ENCODE measurements around the gene DNAH1.

Gene DNAH1

DNA sequence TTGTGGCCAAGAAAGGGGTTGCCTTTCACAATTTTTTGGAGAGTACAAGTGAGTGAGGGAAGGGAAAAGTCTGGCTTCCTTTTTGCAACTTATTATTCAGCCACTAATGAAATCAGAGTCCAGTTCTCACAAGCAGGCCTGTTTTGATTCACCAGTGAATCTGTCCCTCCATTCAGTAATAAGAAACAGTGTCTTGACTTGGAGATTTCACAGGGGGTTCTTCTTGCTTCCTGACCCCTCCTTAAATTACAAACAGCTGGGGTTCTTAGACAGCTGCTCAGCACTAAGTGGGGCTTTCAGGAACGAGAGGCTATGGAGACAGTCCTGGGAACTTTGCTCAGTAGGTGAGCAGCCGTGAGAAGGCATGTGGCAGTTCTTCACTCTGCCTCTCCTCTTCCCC lies 104.3 kb downstream of the DNAH1 start:
- peaks cover 3 to 4% of the 10 kb centered on the region in 2 donors for H3K36me3 ChIP-seq (ENCODE audit: control insufficient read depth in 1 of 2, insufficient read depth in 2 of 2, low read length in 2 of 2)
- no peak overlapping the region for H3K27ac ChIP-seq (ENCODE audit: low read length)
- no peaks in the 10 kb centered on the region for H3K27me3 ChIP-seq (ENCODE audit: low read depth, low read length)
- no peaks in the 10 kb centered on the region for H3K9me3 ChIP-seq (ENCODE audit: control insufficient read depth in 1 of 2, low read length in 2 of 2)
- no peaks in the 10 kb centered on the region for H3K4me1 ChIP-seq (ENCODE audit: control insufficient read depth in 1 of 2, insufficient read depth in 2 of 2, low read length in 2 of 2)
- H3K4me3 ChIP-seq (ENCODE audit: low read depth in 1 of 2, low read length in 2 of 2): no peak overlapping the region

DNA sequence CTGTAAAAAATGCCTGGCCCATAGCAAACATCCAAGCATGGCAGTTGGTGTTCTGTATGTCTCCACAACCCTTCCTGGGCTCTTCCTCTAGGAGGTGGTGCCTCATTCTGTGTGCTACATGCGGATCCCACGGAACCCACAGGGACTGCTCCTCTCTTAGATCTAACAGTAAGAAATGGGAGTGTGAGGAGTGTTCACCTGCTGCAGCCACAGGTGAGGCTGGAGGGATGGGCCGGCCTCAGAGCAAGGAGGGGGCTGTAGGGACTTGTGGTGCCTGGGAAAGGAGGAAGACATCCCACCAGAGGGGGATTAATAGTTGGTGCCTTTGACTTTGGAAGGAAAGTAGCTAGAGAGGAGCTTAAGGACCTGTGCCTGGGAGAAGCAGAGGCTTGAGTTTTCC lies 106.5 kb downstream of the DNAH1 start:
- no peaks in the 10 kb centered on the region for H3K4me1 ChIP-seq (ENCODE audit: control insufficient read depth in 1 of 2, insufficient read depth in 2 of 2, low read length in 2 of 2)
- H3K9me3 ChIP-seq (ENCODE audit: control insufficient read depth in 1 of 2, low read length in 2 of 2): no peaks in the 10 kb centered on the region
- H3K27ac ChIP-seq (ENCODE audit: low read length): no peak overlapping the region
- no peaks in the 10 kb centered on the region for H3K27me3 ChIP-seq (ENCODE audit: low read depth, low read length)
- H3K36me3 ChIP-seq (ENCODE audit: control insufficient read depth in 1 of 2, insufficient read depth in 2 of 2, low read length in 2 of 2): peaks cover 3 to 4% of the 10 kb centered on the region in 2 donors
- no peak overlapping the region for H3K4me3 ChIP-seq (ENCODE audit: low read depth in 1 of 2, low read length in 2 of 2)

DNA sequence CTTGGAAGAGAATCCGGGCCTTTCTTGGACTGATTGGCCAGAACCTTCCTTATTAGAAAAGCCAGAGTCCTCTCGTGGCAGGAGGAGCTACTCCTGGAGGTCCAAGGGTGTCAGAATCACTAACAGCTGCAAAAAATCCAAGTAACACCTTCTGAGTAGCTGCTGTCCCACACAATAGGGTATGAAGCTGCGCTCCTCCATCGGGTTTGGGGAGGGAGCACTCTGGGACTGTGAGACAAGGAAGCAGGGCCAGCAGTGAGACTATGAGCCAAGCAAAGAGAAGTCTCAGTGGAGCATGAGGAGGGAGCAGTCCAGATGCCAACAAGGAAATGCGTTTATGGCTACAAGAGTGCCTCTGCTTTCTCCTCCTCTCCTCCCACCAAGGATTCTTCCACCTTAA lies 107.1 kb downstream of the DNAH1 start:
- Histone ChIP-seq H3K4me3 (ENCODE audit: low read depth in 1 of 2, low read length in 2 of 2) (no peak overlapping the region), H3K27me3 (ENCODE audit: low read depth, low read length) (no peaks in the 10 kb centered on the region), H3K27ac (ENCODE audit: low read length) (no peak overlapping the region), H3K4me1 (ENCODE audit: control insufficient read depth in 1 of 2, insufficient read depth in 2 of 2, low read length in 2 of 2) (no peaks in the 10 kb centered on the region), H3K36me3 (ENCODE audit: control insufficient read depth in 1 of 2, insufficient read depth in 2 of 2, low read length in 2 of 2) (peaks cover 3 to 4% of the 10 kb centered on the region in 2 donors), H3K9me3 (ENCODE audit: control insufficient read depth in 1 of 2, low read length in 2 of 2) (no peaks in the 10 kb centered on the region)

GRCh38 chr3:52428151-52429005 lies 112.3 kb downstream of the DNAH1 start:
- Histone ChIP-seq H3K36me3 (ENCODE audit: control insufficient read depth in 1 of 2, insufficient read depth in 2 of 2, low read length in 2 of 2) (no peaks in the 10 kb centered on the region), H3K27me3 (ENCODE audit: low read depth, low read length) (no peaks in the 10 kb centered on the region), H3K4me1 (ENCODE audit: control insufficient read depth in 1 of 2, insufficient read depth in 2 of 2, low read length in 2 of 2) (peaks cover 0 to 12% of the 10 kb centered on the region in 2 donors), H3K4me3 (ENCODE audit: low read depth in 1 of 2, low read length in 2 of 2) (no peak overlapping the region), H3K9me3 (ENCODE audit: control insufficient read depth in 1 of 2, low read length in 2 of 2) (no peaks in the 10 kb centered on the region), H3K27ac (ENCODE audit: low read length) (no peak overlapping the region)

GRCh38 chr3:52429031-52429430 lies 112.9 kb downstream of the DNAH1 start:
- Histone ChIP-seq H3K27ac (ENCODE audit: low read length) (no peak overlapping the region), H3K9me3 (ENCODE audit: control insufficient read depth in 1 of 2, low read length in 2 of 2) (no peaks in the 10 kb centered on the region), H3K4me1 (ENCODE audit: control insufficient read depth in 1 of 2, insufficient read depth in 2 of 2, low read length in 2 of 2) (peaks cover 0 to 12% of the 10 kb centered on the region in 2 donors), H3K27me3 (ENCODE audit: low read depth, low read length) (no peaks in the 10 kb centered on the region), H3K36me3 (ENCODE audit: control insufficient read depth in 1 of 2, insufficient read depth in 2 of 2, low read length in 2 of 2) (no peaks in the 10 kb centered on the region), H3K4me3 (ENCODE audit: low read depth in 1 of 2, low read length in 2 of 2) (no peak overlapping the region)

- Histone ChIP-seq H3K27me3 (ENCODE audit: low read depth, low read length) (no peaks in the 10 kb centered on the region), H3K4me3 (ENCODE audit: low read depth in 1 of 2, low read length in 2 of 2) (no peak overlapping the region), H3K9me3 (ENCODE audit: control insufficient read depth in 1 of 2, low read length in 2 of 2) (no peaks in the 10 kb centered on the region), H3K4me1 (ENCODE audit: control insufficient read depth in 1 of 2, insufficient read depth in 2 of 2, low read length in 2 of 2) (peaks cover 0 to 12% of the 10 kb centered on the region in 2 donors), H3K36me3 (ENCODE audit: control insufficient read depth in 1 of 2, insufficient read depth in 2 of 2, low read length in 2 of 2) (no peaks in the 10 kb centered on the region), H3K27ac (ENCODE audit: low read length) (no peak overlapping the region)
Measured at GRCh38 chr3:52429779-52430415, 113.8 kb downstream of the DNAH1 start.

GRCh38 chr3:52430416-52430810 lies 114.3 kb downstream of the DNAH1 start:
- H3K4me1 ChIP-seq (ENCODE audit: control insufficient read depth in 1 of 2, insufficient read depth in 2 of 2, low read length in 2 of 2): peaks cover 0 to 12% of the 10 kb centered on the region in 2 donors
- no peaks in the 10 kb centered on the region for H3K27me3 ChIP-seq (ENCODE audit: low read depth, low read length)
- no peak overlapping the region for H3K27ac ChIP-seq (ENCODE audit: low read length)
- H3K9me3 ChIP-seq (ENCODE audit: control insufficient read depth in 1 of 2, low read length in 2 of 2): no peaks in the 10 kb centered on the region
- no peaks in the 10 kb centered on the region for H3K36me3 ChIP-seq (ENCODE audit: control insufficient read depth in 1 of 2, insufficient read depth in 2 of 2, low read length in 2 of 2)
- H3K4me3 ChIP-seq (ENCODE audit: low read depth in 1 of 2, low read length in 2 of 2): no peak overlapping the region

DNA sequence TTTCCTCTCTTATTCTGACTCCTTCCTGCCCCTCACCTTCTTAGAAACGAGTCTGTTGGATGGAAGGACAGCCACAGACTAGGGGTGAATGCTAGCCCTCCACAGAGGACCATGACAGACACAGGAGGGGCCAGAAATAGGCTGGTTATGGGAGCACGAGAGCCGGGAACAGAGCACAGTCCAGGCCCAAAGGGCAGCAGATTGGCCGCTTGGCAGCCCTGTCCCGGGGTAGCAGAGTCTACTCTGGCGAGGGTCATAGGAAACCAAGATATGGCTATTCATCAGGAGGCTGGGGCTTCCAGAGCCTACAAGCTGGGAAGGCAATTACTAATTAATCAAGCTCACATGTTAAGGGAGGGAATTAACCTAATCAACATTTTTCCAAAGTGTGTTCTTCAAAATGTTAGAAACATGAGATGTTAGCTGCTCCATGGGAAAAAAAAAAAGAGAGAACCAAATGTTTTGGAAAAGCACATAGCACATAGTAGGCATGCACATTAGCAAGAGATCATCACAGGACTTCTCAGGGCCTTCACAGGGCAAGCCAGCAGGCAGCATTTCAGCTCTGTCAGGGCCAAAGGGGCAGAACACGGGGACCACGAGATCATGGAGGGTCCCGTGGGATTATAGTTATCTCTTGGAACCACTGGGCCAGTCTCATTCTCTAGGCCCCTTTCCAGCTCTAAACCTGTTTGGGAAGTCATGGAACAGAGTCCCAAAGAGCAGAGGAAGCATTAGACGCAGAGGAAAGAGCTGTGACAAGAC lies 115.5 kb downstream of the DNAH1 start:
- no peaks in the 10 kb centered on the region for H3K36me3 ChIP-seq (ENCODE audit: control insufficient read depth in 1 of 2, insufficient read depth in 2 of 2, low read length in 2 of 2)
- H3K27ac ChIP-seq (ENCODE audit: low read length): no peak overlapping the region
- H3K4me3 ChIP-seq (ENCODE audit: low read depth in 1 of 2, low read length in 2 of 2): no peak overlapping the region
- no peaks in the 10 kb centered on the region for H3K27me3 ChIP-seq (ENCODE audit: low read depth, low read length)
- H3K4me1 ChIP-seq (ENCODE audit: control insufficient read depth in 1 of 2, insufficient read depth in 2 of 2, low read length in 2 of 2): peaks cover 0 to 12% of the 10 kb centered on the region in 2 donors
- H3K9me3 ChIP-seq (ENCODE audit: control insufficient read depth in 1 of 2, low read length in 2 of 2): no peaks in the 10 kb centered on the region

DNA sequence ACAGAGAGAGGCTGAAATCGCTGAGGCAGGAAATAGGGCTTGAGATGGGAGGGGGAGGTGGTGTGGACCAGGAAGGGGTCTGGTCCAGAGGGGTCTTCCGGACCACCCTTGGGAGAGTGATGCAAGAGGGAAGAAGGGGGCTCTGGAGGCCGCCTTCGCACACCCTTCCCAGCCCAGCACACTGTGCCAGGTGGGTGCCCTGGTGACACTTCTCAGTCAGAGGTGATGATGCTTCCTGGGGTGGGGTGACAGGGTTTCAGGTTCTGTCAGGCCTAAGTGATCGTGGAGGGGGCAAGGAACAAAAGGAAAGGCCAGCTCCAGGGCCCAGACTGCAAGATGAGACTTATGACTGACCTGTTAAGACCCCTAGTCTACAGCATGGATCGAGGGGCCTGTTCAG lies 116.1 kb downstream of the DNAH1 start:
- H3K27ac ChIP-seq (ENCODE audit: low read length): no peak overlapping the region
- H3K36me3 ChIP-seq (ENCODE audit: control insufficient read depth in 1 of 2, insufficient read depth in 2 of 2, low read length in 2 of 2): no peaks in the 10 kb centered on the region
- H3K27me3 ChIP-seq (ENCODE audit: low read depth, low read length): no peaks in the 10 kb centered on the region
- H3K4me3 ChIP-seq (ENCODE audit: low read depth in 1 of 2, low read length in 2 of 2): no peak overlapping the region
- H3K4me1 ChIP-seq (ENCODE audit: control insufficient read depth in 1 of 2, insufficient read depth in 2 of 2, low read length in 2 of 2): peaks cover 0 to 12% of the 10 kb centered on the region in 2 donors
- H3K9me3 ChIP-seq (ENCODE audit: control insufficient read depth in 1 of 2, low read length in 2 of 2): no peaks in the 10 kb centered on the region

- H3K27ac ChIP-seq (ENCODE audit: low read length): no peak overlapping the region
- no peak overlapping the region for H3K4me3 ChIP-seq (ENCODE audit: low read depth in 1 of 2, low read length in 2 of 2)
- no peaks in the 10 kb centered on the region for H3K9me3 ChIP-seq (ENCODE audit: control insufficient read depth in 1 of 2, low read length in 2 of 2)
- H3K27me3 ChIP-seq (ENCODE audit: low read depth, low read length): no peaks in the 10 kb centered on the region
- H3K4me1 ChIP-seq (ENCODE audit: control insufficient read depth in 1 of 2, insufficient read depth in 2 of 2, low read length in 2 of 2): peaks cover 0 to 12% of the 10 kb centered on the region in 2 donors
- H3K36me3 ChIP-seq (ENCODE audit: control insufficient read depth in 1 of 2, insufficient read depth in 2 of 2, low read length in 2 of 2): no peaks in the 10 kb centered on the region
Measured at GRCh38 chr3:52432691-52433141, 116.6 kb downstream of the DNAH1 start.

DNA sequence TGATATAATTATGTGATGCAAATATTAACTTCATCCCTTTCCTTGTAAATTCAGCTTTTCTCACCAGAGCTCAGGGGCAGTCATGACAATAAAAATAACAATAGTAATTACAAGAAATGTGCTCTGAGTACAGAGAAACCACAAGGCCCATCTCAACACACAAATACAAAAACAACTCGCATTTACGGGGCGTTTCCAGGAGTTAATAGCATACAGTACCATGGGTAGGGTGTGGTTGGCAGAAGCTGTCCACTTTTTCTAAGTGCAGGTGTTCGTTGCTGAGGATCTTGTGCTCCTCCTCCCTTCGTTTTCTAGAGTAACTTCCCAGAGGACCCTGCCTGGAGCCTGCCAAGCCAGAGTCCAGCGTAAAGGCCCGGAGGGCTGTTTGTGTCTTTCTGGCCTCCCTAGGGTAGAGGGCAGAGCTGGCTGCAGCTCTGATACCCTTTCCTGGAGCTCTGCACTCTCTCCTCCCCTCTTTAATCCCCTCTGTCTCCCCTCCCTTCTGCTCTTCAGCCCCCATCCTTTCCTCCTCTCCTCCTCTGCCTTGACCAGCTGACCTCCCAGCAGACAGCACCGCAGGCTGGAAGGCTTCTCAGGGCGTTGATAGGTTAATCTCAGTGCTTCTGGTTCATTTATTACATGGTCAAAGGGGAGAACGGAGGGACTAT lies 117.3 kb downstream of the DNAH1 start:
- Histone ChIP-seq H3K4me1 (ENCODE audit: control insufficient read depth in 1 of 2, insufficient read depth in 2 of 2, low read length in 2 of 2) (peaks cover 0 to 12% of the 10 kb centered on the region in 2 donors), H3K4me3 (ENCODE audit: low read depth in 1 of 2, low read length in 2 of 2) (no peak overlapping the region), H3K36me3 (ENCODE audit: control insufficient read depth in 1 of 2, insufficient read depth in 2 of 2, low read length in 2 of 2) (no peaks in the 10 kb centered on the region), H3K27me3 (ENCODE audit: low read depth, low read length) (no peaks in the 10 kb centered on the region), H3K9me3 (ENCODE audit: control insufficient read depth in 1 of 2, low read length in 2 of 2) (no peaks in the 10 kb centered on the region), H3K27ac (ENCODE audit: low read length) (no peak overlapping the region)

All from muscle layer of duodenum (tissue), 2 donors.